GM12878 (cell line): ENCODE data around the gene PITPNB.

ENCODE experiments used
- EZH2 ChIP-seq: IDR thresholded peaks from 2 replicates; pipeline ENCODE4 v1.6.1; 2012; ENCODE audit warnings: low read depth, mild to moderate bottlenecking, control low read depth, inconsistent platforms, low read length, borderline replicate concordance; ENCODE audit not compliant: control insufficient read depth
- MXI1 ChIP-seq: fragments of 150-350 bp; IDR thresholded peaks from 2 replicates; pipeline ENCODE4 v1.6.1; 2011; ENCODE audit warnings: low read depth, mild to moderate bottlenecking, inconsistent platforms, low read length, improper control_type of control experiment
- POLR2A ChIP-seq: IDR thresholded peaks from 2 replicates; pipeline ENCODE4 v1.6.1; 2011; ENCODE audit warnings: low read depth, mild to moderate bottlenecking, low read length
- REST ChIP-seq: IDR thresholded peaks from 2 replicates; pipeline ENCODE4 v1.6.1; 2012; ENCODE audit warnings: mild to moderate bottlenecking, low read depth, low read length

DNA sequence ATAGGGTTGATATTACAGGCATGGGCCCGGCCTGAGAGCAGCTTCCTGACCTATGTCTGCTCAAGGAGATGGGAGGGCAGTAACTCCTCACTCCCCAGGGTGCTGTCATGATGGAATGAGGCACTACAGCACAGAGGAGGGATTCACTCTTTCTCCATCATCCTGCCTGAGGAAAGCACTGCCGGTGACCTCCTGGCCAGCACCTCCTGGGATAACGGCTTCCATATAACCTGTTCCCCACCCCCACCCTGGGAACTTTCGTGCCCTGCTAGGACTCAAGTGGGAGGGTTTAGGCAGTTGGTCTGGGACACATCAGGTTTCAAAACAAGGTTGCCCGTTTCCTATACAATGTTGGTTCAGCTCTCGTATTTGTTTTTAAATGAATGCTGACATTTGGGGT lies 74.8 kb downstream of the PITPNB start:
- TF ChIP-seq MXI1 = no peak
- no peak for TF ChIP-seq REST
- TF ChIP-seq POLR2A = no peak
- no peak for TF ChIP-seq EZH2
